Measurements from ENCODE around the gene LOXL3.

The LOXL3 gene

GRCh38 chr2:74515981-74516633, 37.6 kb downstream of the LOXL3 start:
- no peaks in the 10 kb centered on the region for H3K36me3 ChIP-seq (replicated peaks)
- DNase-seq, result peak; percentile 29
- H3K27me3 ChIP-seq (replicated peaks), result peaks cover 71% of the 10 kb centered on the region
- in situ Hi-C loops (cut with HindIII; ENCODE audit: low pct_ligation_motif_present, low sequenced_read_pairs), result no loop called here
- H3K4me3 ChIP-seq (ENCODE audit: low read depth, low read length), result no peak overlapping the region
- H3K27ac ChIP-seq, result no peak overlapping the region
- no peak for TF ChIP-seq CTCF (IDR thresholded peaks at IDR 0.05; ENCODE audit: low read depth, low read length, missing control alignments)

- TF ChIP-seq CTCF (IDR thresholded peaks at IDR 0.05; ENCODE audit: low read depth, low read length, missing control alignments), result no peak
- Histone ChIP-seq H3K4me3 (ENCODE audit: low read depth, low read length) (no peak overlapping the region), H3K36me3 (replicated peaks) (no peaks in the 10 kb centered on the region), H3K27ac (no peak overlapping the region), H3K27me3 (replicated peaks) (peaks cover 72% of the 10 kb centered on the region)
- no peak for DNase-seq
- in situ Hi-C loops (cut with HindIII; ENCODE audit: low pct_ligation_motif_present, low sequenced_read_pairs), result no loop called here
Observed at GRCh38 chr2:74515271-74515980, 38.3 kb downstream of the LOXL3 start.

- Histone ChIP-seq H3K27ac (no peak within 1 kb of the TSS), H3K27me3 (replicated peaks) (peaks cover 68% of the 10 kb centered on the region), H3K36me3 (replicated peaks) (no peaks in the 10 kb centered on the region), H3K4me3 (ENCODE audit: low read depth, low read length) (no peak within 1 kb of the TSS)
- no peak for TF ChIP-seq CTCF (IDR thresholded peaks at IDR 0.05; ENCODE audit: low read depth, low read length, missing control alignments)
- in situ Hi-C loops (cut with HindIII; ENCODE audit: low pct_ligation_motif_present, low sequenced_read_pairs), result no loop called here
- no peak for DNase-seq
Observed at GRCh38 chr2:74514368-74515270, 39.1 kb downstream of the LOXL3 start, which contains the start of gene TLX2. TSS of gene TLX2 (plus strand) at chr2:74514450. CDS start at chr2:74514807, 357 bp downstream.

- no peak for TF ChIP-seq CTCF (IDR thresholded peaks at IDR 0.05; ENCODE audit: low read depth, low read length, missing control alignments)
- H3K36me3 ChIP-seq (replicated peaks), result no peaks in the 10 kb centered on the region
- in situ Hi-C loops (cut with HindIII; ENCODE audit: low pct_ligation_motif_present, low sequenced_read_pairs), result no loop called here
- peaks cover 61% of the 10 kb centered on the region for H3K27me3 ChIP-seq (replicated peaks)
- no peak for DNase-seq
- H3K27ac ChIP-seq, result no peak overlapping the region
- H3K4me3 ChIP-seq (ENCODE audit: low read depth, low read length), result no peak overlapping the region
Observed at GRCh38 chr2:74513605-74514367, 40.0 kb downstream of the LOXL3 start.

Data from brain microvascular endothelial cell (primary cell).